Smooth muscle cell (in vitro differentiated cells): ENCODE data around the gene KLHL26. TPM values are rescaled to one million over a fixed set of nuclear protein-coding genes. Genes with fewer than 3 reads are reported as not detected.
A peak's percentile ranks its signal among the peaks of the same experiment; 100 is the strongest.

Experiments used
- DNase-seq: peaks from one replicate; lab custom pipeline; 2025; ENCODE audit not compliant: unreplicated experiment; lab: John Stamatoyannopoulos, UW
- H2AFZ ChIP-seq: fragments of 200-600 bp; sonication (generic); 2 replicates; pipeline ENCODE4 v1.6.0; 2016; ENCODE audit warnings: antibody characterized with exemption, low read depth, mild to moderate bottlenecking
- H3F3A ChIP-seq: fragments of 200-600 bp; sonication (generic); 2 replicates; pipeline ENCODE4 v1.6.0; 2017; ENCODE audit warnings: antibody characterized with exemption, low read depth
- H3K27ac ChIP-seq: fragments of 200-600 bp; sonication (generic); 2 replicates; pipeline ENCODE4 v1.5.1; 2016; ENCODE audit warnings: low read depth, mild to moderate bottlenecking
- H3K27me3 ChIP-seq: fragments of 200-600 bp; sonication (generic); 2 replicates; pipeline ENCODE4 v1.6.1; 2016; ENCODE audit warnings: low read depth, mild to moderate bottlenecking
- H3K36me3 ChIP-seq: fragments of 200-600 bp; sonication (generic); 2 replicates; pipeline ENCODE4 v1.5.1; 2016; ENCODE audit warnings: low read depth
- H3K4me1 ChIP-seq: fragments of 200-600 bp; sonication (generic); 2 replicates; pipeline ENCODE4 v1.5.1; 2016; ENCODE audit warnings: low read depth
- H3K4me2 ChIP-seq: fragments of 200-600 bp; sonication (generic); 2 replicates; pipeline ENCODE4 v1.6.0; 2016; ENCODE audit warnings: mild to moderate bottlenecking
- H3K4me3 ChIP-seq: fragments of 200-600 bp; sonication (generic); 2 replicates; pipeline ENCODE4 v1.5.1; 2016; ENCODE audit warnings: mild to moderate bottlenecking
- H3K79me2 ChIP-seq: fragments of 200-600 bp; sonication (generic); 2 replicates; pipeline ENCODE4 v1.6.0; 2016; ENCODE audit warnings: low read depth, mild to moderate bottlenecking
- H3K9ac ChIP-seq: fragments of 200-600 bp; sonication (generic); 2 replicates; pipeline ENCODE4 v1.6.0; 2016; ENCODE audit warnings: low read depth
- H3K9me3 ChIP-seq: fragments of 200-600 bp; sonication (generic); replicated peaks from 2 replicates; pipeline ENCODE4 v1.5.1; 2016; ENCODE audit warnings: low read depth
- H4K20me1 ChIP-seq: fragments of 200-600 bp; sonication (generic); 2 replicates; pipeline ENCODE4 v1.6.0; 2016; ENCODE audit warnings: low read depth
- whole genome bisulfite sequencing: methylation state at CpG from one replicate; pipeline ENCODE4 v1.1.7; 2016; ENCODE audit warnings: low lambda C conversion rate; 5-methylcytosine and 5-hydroxymethylcytosine counted together
- polyA plus RNA-seq: library from polyadenylated mRNA; unstranded; fragments of >200 nt; fragmentation: Nextera tagmentation; extraction: Ambion mirVana; gene quantifications from 2 replicates; pipeline ENCODE4 v1.2.1, GENCODE V29; 2016
- total RNA-seq: library from RNA; depleted of rRNA; stranded (reverse); fragments of >200 nt; gene quantifications from 2 replicates; pipeline ENCODE4 v1.2.3, GENCODE V29; 2014
- TF ChIP-seq, protein P1 (sequence below): fragments of 200-600 bp; sonication (generic); IDR thresholded peaks from 2 replicates; pipeline ENCODE4 v1.5.1; 2017; ENCODE audit warnings: borderline replicate concordance, mild to moderate bottlenecking, antibody characterized with exemption; ENCODE audit not compliant: insufficient read depth, poor library complexity, severe bottlenecking

Gene KLHL26
- total and polyA plus RNA-seq, 2 experiments from 2014 or later, result 3.9 to 7.6 TPM

DNA sequence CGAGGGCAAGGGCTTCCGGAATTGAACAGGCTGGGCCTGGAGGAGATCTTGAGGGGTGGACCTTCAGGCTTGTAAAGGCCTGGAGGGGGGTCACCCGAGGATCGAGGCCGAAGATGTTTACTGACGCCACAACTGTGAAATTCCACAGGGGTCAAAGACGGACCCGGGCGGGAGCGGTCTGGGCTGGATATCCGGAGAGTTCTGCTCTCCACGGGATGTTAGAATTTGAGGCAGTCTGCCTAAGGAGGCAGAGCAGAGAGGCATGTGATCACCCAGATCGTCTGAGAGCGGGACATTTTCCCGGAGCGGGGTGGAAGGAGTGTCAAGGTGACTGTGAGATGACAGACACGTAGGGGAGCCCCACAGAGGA lies 13.2 kb downstream of the KLHL26 start:
- DNase-seq, result no peak
- peaks cover 14% of the 10 kb centered on the region for H3K79me2 ChIP-seq
- H3K9me3 ChIP-seq, result no peaks in the 10 kb centered on the region

DNA sequence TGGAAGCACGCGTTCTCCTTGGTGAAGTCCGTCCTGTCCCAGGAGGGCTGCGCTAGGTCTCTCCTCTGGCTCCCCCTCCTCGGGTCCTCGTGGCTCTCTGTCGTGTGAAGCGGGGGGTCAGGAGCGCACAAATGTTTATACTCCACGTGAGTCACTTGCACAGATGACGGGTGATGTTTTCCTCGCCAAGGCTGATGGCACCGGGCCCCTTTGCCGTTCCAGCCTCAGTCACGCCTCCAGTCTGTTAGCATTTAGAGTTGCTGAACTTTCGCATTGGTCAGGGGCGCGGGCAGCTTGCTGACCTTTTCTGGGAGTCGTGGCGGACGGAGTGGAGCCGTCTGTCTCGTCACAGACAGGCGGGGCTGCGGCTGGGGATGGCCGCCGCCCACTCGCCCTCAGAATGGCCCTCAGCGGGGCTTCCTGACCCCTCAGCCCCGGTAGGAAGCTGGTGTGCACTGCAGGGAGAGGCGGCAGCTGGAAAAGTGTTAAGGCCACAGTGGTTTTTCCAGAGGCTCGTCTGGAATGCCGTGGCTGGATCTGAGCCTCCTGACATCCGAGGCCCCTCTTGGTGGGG lies 13.7 kb downstream of the KLHL26 start:
- peak overlapping the region; percentile 79 for H3K9ac ChIP-seq
- DNase-seq, result peak; percentile 10

More for the DNA sequence above, 13.2 kb downstream of the KLHL26 start:
- H3K4me1 ChIP-seq, result peaks cover 22% of the 10 kb centered on the region
- H3K4me3 ChIP-seq, result no peak overlapping the region
- 55% methylated on average over 17 of the region's 17 CpGs for whole genome bisulfite sequencing
- H3F3A ChIP-seq, result peaks cover 23% of the 10 kb centered on the region
- peaks cover 7% of the 10 kb centered on the region for H4K20me1 ChIP-seq
- TF ChIP-seq, protein P1, sequence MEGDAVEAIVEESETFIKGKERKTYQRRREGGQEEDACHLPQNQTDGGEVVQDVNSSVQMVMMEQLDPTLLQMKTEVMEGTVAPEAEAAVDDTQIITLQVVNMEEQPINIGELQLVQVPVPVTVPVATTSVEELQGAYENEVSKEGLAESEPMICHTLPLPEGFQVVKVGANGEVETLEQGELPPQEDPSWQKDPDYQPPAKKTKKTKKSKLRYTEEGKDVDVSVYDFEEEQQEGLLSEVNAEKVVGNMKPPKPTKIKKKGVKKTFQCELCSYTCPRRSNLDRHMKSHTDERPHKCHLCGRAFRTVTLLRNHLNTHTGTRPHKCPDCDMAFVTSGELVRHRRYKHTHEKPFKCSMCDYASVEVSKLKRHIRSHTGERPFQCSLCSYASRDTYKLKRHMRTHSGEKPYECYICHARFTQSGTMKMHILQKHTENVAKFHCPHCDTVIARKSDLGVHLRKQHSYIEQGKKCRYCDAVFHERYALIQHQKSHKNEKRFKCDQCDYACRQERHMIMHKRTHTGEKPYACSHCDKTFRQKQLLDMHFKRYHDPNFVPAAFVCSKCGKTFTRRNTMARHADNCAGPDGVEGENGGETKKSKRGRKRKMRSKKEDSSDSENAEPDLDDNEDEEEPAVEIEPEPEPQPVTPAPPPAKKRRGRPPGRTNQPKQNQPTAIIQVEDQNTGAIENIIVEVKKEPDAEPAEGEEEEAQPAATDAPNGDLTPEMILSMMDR, result no peak
- H3K36me3 ChIP-seq, result no peaks in the 10 kb centered on the region
- H3K27me3 ChIP-seq, result no peaks in the 10 kb centered on the region
- peak overlapping the region; percentile 79 for H3K9ac ChIP-seq
- H2AFZ ChIP-seq, result no peak overlapping the region
- H3K27ac ChIP-seq, result peak overlapping the region; percentile 95
- peak overlapping the region; percentile 80 for H3K4me2 ChIP-seq

DNA sequence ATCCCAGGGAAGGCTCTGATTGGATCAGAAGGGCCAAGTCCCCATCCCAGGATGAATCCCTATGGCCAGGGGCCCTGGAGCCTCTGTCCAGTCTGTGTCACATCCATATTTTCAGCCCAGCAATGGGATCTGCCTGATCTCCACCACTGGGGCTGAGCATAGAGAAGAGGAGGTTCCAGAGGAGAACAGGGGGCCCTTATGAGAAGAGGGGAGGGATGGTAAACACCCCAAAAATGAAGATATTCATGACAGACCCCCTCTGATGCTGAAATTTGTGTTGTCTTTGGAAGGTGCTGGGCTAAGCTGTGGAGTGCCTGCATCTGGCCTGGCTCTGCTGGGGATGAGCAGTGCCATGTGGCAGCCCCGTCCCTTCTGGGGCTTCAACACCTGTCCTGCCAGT lies 14.5 kb downstream of the KLHL26 start:
- Histone ChIP-seq H3K9ac (peak overlapping the region; percentile 79), H3F3A (peaks cover 23% of the 10 kb centered on the region)

More for the DNA sequence above, 13.7 kb downstream of the KLHL26 start:
- Histone ChIP-seq H3K4me2 (peak overlapping the region; percentile 80), H3K27ac (peak overlapping the region; percentile 95), H3K9me3 (no peaks in the 10 kb centered on the region), H3K4me3 (no peak overlapping the region), H2AFZ (no peak overlapping the region), H3K79me2 (peaks cover 17% of the 10 kb centered on the region), H4K20me1 (peaks cover 7% of the 10 kb centered on the region), H3K4me1 (peaks cover 22% of the 10 kb centered on the region), H3K27me3 (no peaks in the 10 kb centered on the region), H3K36me3 (no peaks in the 10 kb centered on the region), H3F3A (peaks cover 23% of the 10 kb centered on the region)
- TF ChIP-seq, protein P1, result no peak
- 32% methylated on average over 34 of the region's 34 CpGs for WGBS

More for the DNA sequence above, 14.5 kb downstream of the KLHL26 start:
- no peak for DNase-seq
- no peak overlapping the region for H2AFZ ChIP-seq
- H4K20me1 ChIP-seq, result peaks cover 7% of the 10 kb centered on the region
- H3K9me3 ChIP-seq, result no peaks in the 10 kb centered on the region
- 100% methylated on average over 1 of the region's 1 CpG for WGBS
- H3K79me2 ChIP-seq, result peaks cover 11% of the 10 kb centered on the region
- peaks cover 22% of the 10 kb centered on the region for H3K4me1 ChIP-seq
- H3K27me3 ChIP-seq, result no peaks in the 10 kb centered on the region
- H3K4me2 ChIP-seq, result peak overlapping the region; percentile 80
- TF ChIP-seq, protein P1, result no peak
- H3K4me3 ChIP-seq, result no peak overlapping the region
- H3K27ac ChIP-seq, result peak overlapping the region; percentile 95
- H3K36me3 ChIP-seq, result no peaks in the 10 kb centered on the region
